ENCODE measurements around the gene ST7.
"Not testable (repeated sequence)": the region's sequence is repeated elsewhere in the genome, so short reads cannot be mapped to it uniquely, and the experiment has no call there.

The ST7 gene, protein sequence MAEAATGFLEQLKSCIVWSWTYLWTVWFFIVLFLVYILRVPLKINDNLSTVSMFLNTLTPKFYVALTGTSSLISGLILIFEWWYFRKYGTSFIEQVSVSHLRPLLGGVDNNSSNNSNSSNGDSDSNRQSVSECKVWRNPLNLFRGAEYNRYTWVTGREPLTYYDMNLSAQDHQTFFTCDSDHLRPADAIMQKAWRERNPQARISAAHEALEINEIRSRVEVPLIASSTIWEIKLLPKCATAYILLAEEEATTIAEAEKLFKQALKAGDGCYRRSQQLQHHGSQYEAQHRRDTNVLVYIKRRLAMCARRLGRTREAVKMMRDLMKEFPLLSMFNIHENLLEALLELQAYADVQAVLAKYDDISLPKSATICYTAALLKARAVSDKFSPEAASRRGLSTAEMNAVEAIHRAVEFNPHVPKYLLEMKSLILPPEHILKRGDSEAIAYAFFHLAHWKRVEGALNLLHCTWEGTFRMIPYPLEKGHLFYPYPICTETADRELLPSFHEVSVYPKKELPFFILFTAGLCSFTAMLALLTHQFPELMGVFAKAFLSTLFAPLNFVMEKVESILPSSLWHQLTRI

DNA sequence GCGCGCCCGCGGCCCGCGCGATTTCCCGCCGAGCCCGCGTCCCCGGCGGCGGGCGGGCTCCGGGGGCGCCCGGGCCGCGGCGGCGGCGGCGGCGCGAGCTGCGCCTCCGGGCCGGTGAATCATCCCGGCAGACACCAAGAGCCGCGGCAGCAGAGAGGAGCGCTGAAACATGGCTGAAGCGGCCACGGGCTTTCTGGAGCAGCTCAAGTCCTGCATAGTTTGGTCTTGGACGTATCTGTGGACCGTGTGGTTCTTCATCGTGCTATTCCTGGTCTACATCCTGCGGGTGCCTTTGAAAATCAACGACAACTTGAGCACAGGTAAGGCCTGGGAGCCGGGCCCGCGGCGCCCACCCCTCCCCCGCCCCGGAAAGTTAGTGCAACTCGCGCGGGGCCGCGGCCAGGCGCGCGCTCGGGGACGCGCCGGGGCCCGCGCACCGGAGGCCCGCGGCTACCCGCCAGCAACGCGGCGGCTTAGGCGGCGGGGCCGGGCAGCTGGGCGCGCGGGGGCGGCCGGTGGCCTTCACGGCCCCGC, at the start of gene ST7:
Gene ST7, plus strand, starts transcription at position 130 of the 534 bp plus-strand sequence. Its CDS starts 40 bp downstream, at position 170.
- peak; percentile 64 to 65 for DNase-seq

DNA sequence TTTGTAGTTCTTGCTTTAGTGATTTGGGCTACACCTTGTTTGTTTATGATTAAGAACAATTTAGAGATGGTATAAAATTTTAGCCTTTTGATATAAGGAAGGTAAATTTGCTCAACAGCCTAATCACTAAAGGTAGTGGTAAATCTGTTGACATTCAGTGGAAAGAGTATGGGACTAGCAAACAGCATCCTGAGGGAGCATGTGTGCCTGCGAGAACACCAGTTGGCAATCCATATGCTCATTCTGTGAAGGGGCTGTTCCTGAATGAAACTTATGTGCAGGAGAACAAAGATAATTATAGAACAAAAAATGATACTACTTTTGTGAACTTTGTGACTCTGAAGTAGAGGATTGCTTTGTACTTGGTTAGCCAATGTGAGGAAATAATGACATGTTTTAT, 46.9 kb upstream of the ST7 start:
- DNase-seq: no peak

DNA sequence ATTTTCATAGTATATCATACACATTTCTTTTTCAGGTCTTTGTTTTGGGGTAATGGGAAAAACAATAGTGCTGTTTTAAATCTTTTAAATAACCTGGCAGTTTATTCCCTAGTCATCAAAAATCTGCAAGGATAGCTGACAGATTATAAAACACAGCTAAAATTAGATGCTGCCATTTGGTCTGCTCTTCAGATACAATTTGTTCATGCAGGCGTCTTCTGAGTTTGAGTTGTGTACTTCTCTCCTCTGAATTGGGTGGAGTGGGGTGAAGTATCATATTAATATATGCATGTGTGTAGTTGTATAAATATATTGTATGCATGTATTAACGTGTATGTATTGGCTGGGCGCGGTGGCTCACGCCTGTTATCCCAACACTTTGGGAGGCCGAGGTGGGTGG, 42.9 kb upstream of the ST7 start:
- DNase-seq: no peak

DNA sequence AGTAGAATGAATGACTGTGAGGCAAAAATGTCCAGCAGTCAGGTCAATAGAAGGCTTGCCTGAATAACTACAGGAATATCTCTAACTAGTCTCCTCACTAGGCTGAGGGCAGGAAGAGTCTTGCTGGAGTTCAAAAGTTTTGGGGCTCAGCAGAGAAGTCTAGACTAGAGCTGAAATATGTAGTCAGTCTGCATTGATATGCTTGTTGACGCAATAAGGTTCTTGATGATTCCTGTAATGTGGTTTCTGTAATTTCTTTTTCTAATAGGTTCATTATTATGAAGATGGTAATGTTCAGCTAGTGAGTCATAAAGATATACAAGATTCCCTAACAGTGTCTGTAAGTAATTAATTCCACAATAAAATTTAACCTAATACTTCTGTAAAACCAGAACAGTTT, 41.5 kb upstream of the ST7 start:
- no peak for DNase-seq

DNA sequence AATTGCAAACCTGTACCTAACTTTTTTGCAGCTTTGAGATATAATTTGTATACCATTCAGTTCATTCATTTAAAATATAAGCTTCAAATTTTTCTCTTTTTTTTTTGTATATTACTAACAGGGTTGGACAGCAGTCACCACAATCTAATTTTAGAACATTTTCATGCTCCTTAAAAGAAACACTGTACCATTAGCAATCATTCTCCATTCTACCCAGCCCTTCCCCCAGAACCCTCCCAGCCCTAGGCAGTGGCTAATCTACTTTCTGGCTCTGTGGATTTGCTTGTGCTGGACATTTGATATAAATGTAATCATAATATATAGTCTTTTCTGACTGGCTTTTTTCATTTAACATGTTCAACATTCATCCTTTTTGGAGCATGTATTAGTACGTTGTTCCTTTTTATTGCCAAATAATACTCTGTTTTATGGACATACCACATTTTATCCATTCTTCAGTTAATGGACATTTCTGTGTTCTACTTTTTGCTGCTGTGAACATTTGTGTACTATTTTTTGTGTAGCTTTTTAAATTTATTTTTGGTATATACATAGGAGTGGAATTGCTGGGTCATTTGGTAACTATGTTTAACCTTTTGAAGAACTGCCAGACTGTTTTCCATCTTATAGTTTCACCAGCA, 40.9 kb upstream of the ST7 start:
- no peak for DNase-seq

DNA sequence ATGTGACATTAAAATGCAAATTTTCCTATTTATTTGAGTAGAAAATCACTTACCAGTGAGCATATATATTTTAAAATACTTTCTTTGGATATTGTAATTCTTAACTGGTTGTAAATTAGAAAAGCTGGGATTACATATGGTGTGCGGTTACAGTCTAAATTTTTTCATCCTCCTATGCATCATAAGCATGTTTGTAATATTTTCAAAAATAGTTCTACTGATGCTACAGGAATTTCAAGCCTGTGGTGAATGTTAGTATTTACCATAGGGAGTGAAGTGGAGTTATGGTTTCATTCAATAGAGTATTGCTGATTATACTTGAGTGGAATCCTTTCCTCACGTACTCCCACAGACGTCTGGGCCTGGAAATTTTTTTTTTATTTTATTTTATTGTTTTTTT, 34.6 kb upstream of the ST7 start:
- DNase-seq: no peak

DNA sequence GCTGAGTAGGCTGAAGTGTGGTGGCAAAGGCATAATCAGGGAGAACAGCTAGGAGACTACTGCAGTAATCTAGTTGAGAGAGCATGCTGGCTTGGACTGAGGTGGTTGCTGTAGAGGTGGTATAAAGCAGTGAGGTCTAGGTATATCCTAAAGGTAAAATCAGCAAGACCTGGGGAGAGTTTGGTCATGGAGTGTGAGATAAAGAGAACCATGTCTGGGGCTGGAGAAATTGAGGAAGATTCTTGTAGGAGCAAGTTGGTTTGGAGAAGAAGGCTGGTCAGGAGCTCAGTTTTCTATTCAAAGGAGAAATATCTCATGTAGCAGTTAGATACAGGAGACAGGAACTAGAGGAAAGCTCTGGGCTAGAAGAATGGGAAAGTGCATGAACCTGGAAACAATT, 32.9 kb upstream of the ST7 start:
- no peak for DNase-seq

DNA sequence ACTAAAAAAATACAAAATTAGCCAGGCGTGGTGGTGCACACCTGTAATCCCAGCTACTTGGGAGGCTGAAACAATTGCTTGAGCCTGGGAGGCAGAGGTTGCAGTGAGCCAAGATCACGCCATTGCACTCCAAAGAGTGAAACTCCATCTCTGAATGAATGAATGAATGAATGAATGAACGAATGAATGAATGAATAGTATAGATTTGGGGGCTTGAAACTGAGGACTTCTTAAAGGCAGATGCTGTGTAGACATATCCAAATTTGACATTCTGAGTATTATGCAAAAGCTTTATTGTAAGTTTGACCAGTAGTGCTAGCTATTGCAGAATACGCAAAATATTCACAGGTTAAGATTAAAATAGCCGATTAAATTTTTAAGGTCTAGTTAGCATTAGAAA, 30.8 kb upstream of the ST7 start:
- no peak for DNase-seq

DNA sequence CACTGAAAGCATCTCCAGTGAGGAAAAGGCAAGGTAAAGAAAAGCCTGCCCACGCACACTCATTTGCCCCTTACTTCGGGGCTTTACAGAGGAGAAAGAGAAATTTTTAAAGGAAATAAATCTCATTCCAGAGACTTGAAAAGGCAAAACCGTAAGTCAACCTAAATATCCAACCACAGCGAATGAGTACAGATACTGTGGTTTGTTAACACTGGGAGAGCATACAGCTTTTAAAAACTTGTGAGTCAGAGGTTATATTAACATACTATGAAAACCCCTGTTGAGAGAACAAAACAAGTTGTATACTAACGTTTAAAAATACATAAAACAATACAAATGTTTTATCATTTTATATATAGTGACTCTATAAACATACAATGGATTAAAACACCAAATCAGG, 28.6 kb upstream of the ST7 start:
- no peak for DNase-seq

DNA sequence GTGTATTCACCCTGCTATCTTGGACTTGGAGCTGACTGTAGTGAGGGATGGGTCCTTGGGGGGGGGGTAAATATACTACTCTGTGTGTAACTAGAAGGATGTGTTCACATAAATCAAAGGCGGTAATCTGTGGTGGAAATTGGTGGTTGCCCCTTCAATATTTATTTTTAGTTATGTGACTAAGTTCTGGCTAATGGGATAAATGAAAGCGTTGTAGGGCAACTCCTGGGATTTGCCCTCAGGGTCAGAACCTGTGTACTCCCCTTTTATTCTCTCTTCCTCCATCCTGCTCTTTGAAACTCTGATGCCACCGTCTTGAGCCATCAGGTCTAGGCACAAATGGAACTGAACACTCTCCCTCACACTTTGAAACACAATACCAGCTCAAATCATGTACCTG, 24.3 kb upstream of the ST7 start:
- DNase-seq: no peak

DNA sequence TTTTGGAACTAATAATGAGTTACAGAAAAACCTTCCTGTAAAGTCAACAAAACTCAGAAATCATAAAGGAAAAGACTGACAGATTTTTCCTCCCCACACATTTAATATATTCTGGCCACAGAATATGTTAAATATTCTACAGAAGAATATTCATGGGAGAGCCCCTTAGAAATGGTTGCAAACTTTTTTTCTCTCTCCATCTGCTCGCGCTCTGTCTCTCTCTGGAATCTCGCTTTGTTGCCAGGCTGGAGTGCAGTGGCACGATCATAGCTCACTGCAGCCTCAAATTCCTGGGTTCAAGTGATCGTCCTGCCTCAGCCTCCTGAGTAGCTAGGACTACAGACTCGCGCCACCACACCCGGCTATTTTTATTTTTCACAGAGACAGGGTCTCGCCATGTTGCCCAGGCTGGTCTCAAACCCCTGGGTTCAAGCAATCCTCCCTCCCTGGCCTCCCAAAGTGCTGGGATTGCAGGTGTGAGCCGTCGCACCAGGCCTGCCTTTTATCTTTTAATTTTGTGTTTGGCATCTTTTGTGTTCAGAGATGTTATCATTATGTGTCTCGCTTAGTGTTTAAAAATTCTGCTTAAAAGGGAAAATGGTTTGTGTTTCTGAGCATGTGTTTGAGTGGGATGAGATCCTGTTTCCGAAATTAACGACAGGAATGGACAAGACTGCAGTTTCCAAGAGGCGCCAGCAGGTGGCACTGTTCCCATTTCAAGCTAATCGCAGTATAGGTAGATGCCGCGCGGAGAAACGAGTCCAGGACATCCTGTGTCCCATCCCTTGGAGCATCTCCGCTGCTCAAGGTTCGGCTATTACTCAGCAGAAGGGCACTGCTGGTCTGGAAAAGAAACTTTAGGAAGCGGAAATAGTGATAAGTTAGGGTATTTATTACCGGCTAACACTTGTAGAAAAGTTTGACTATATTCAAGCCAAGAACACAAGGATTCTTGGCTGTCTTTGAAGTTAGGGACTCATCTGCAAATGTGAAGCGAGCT, 23.1 kb upstream of the ST7 start:
- DNase-seq: peak; percentile 59 to 72

DNA sequence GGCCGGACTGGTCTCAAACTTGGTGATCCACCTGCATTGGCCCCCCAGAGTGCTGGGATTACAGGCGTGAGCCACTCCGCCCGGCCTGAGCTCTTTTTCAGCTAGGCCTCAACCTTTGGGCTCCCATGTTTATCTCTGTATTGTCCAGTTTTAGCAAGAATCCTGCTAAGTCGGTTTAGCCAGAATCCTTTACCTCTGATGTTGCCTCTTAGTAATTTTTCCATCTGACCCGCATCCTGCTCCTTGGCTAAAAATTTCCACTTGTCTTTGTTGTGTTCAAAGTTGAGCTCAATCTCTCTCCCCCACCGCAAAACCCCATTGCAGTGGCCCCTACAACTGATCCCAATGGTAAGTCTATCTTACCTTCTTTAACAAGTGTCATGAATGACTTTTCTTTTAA, 20.7 kb upstream of the ST7 start:
- no peak for DNase-seq

DNA sequence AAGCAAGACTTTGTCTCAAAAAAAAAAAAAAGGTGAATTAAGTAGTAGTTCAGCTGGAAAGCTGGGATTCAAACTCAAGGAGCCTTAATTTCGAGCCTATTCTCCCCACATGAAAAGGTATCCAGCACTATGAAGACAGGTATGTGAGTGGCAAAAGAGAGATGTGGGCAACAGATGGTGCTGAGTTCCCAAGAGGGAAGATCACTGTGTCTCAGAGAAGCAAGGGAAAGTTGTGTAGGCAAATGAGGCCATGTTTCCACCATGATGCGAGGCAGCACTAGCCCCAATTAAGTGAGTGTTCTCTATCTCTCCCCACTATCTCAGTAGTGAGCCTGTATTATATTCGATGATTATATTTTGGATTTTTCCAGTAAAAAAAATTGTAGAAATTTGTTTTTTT, 19.8 kb upstream of the ST7 start:
- DNase-seq: no peak

DNA sequence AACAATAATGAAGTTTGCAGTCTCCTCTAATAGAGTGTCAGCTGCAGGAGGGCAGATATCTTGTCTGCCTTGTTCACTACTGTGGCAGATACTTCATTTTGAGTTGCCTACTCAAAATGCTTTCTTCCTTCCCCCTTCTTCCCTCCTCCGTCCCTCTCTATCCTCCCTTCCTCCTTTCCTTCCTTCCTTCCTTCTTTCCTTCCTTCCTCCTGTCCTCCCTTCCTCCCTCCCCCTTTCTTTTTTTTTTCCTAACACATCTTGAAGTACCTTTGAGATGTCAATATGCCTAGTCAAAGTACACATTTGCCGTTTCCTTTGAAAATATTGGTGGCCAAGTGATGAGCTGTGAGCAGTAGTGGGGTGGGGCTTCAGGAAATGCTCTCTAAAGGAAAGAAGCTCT, 18.7 kb upstream of the ST7 start:
- no peak for DNase-seq

DNA sequence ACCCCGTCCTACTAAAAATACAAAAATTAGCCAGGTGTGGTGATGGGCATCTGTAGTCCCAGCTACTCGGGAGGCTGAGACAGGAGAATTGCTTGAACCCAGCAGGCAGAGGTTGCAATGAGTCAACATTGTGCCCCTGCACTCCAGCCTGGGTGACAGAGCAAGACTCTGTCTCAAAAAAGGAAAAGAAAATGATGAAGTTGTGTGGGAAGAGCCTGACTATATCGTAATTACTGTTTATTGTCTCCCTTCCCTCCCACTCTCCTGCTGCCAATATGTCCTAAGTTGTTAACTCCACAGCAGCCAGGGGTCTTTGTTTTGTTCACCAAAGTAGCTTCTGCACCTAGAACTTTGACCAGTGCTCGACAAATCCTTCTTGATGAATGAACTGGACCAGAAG, 16.5 kb upstream of the ST7 start:
- not testable (repeated sequence) for DNase-seq

DNA sequence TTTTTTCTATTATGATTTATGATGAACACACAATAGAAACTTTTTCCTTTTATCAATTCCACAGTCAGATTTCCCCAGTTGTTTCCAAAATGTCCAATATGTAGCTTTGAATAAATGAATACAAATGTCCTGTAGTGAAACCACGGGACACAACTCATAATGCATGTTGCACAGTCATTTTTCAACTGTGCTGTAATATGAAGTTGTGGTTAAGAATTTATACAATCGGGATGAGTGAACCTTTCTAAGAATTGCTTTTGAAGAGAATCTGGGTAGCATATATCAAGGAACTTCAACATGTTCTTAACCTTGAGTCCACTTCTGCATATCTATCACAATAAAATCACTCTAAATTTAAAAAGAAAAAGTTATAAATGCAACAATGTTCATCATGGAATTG, 14.6 kb upstream of the ST7 start:
- no peak for DNase-seq

DNA sequence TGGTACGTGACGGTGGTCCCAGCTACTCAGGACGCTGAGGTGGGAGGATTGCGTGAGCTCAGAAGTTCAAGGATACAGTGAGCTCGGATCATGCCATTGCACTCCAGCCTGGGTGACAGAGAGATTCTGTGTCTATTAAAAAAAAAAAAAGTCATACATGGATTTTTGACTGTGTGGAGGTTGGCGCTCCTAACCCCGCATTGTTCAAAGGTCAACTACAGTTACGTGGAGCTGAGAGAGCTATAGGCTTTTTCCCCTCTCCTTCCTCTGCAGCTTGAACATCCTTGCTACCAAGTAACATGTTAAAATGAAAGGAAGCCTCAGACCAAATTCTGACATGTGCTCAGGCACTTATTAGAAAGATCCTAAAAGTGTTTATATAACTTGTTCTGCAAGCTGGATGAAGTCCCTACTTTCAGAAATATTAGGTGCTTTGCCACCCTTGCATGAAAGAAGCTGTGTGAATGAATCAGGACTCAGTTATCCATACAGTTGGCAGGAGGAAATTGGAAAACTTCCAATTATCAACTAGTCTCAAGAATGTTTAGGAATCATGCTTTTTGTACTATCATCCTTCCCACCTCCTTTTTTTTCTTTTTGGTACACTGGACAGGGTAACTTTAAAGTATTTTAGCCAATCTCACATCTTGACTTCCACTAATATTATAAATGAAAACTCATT, 12.5 kb upstream of the ST7 start:
- no peak for DNase-seq

DNA sequence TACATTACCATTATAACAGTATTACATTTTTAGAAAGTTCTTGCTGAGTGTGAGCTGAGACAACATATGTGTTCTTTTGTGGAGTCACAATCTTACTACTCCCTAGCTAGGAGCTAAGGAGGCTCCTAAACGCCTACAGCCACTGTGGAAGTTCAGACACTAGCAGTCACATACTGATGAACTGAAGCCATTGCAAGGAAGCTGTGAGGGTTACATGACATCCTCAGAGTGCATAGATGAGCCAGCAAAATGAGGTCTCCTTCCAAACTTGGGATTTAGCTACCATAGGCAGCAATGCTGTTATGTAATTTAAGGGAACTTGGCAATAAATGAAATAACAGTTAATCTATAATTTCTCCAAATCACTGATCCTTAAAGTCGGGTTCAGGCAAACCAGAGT, 10.8 kb upstream of the ST7 start:
- no peak for DNase-seq

DNA sequence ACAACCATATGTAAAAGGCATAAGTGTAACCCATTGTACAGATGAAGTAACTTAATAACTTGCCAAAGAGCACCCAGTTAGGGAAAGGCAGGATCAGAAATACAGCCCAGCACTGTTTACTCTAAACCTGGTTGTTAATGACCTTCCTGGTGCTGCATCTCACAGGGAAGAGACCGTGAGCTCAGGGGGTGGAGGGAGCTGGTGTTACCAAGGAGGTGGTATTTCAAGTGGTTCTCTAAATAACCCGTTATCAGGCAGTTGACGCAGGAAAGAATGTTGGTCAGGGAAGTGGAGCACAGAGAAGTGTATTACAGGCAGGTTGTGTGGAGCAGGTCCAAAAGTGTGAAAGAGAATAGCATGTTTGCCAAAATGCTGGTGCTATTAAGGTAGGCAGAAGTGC, 4.4 kb upstream of the ST7 start:
- no peak for DNase-seq

DNA sequence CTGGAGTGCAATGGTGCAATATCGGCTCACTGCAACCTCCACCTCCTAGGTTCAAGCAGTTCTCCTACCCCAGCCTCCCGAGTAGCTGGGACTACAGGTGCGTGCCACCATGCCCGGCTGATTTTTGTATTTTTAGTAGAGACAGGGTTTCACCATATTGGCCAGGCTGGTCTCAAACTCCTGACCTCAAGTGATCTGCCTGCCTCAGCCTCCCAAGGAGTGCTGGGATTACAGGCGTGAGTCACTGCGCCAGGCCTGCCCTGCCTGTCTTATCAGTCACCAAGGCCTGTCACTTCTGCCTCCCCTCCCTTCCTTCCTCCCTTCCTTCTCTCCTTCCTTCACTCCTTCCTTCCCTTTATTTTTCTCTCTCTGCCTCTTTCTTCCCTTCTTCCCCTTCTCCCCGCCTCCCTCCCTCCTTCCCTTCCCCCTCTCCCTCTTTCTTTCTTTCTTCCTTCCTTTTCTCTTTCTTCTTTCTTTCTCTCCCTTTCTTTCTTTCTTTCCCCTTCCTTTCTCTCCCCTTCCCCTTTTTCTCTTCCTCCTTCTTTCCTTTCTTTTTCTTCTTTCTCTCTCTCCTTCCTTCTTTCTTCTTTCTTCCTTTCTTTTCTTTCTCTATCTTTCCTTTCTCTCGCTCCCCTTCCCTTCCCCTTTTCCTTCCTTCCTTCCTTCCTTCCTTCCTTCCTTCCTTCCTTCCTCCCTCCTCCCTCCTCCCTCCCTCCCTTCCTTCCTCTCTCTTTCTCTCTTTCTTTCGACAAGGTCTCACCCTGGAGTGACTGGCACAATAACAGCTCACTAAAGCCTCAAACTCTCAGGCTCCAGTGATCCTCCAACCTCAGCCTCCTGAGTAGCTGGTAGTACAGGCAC, 3.1 kb upstream of the ST7 start:
- no peak for DNase-seq

DNA sequence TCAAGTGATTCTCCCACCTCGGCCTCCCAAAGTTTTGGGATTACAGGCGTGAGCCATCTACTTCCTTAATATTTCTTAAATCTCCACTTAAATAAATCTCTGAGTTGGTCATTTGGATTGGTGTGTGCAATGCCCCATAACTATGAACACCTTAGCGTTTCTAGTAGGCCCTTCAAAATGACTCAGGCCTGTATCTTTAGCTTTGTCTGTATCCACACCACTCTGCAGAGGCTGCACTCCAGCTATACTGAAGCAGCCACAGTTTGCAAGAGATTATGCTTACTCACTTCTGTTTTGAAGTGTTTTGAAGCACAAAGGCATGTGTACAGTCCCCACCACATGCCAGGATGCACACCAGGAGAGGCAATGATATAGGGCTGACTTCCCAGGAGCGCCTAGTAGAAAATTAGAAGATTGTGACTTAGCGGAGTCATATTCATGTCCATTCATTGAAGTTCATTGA, 2.4 kb upstream of the ST7 start:
- DNase-seq: no peak
